GM21786 (cell line): ENCODE data around the gene ALG11.
"Not testable (repeated sequence)": the region's sequence is repeated elsewhere in the genome, so short reads cannot be mapped to it uniquely, and the experiment has no call there.

Experiments
- ATAC-seq: cut with Tn5 transposase; IDR thresholded peaks from one replicate; pipeline ENCODE4 v1.9.1; 2021; ENCODE audit not compliant: unreplicated experiment

The ALG11 gene

GRCh38 chr13:52026246-52026626 lies 14.0 kb downstream of the ALG11 start:
- no peak for ATAC-seq

GRCh38 chr13:52027832-52028231 lies 15.6 kb downstream of the ALG11 start:
- no peak for ATAC-seq

- ATAC-seq: no peak
Measured at GRCh38 chr13:52029569-52029968, 17.4 kb downstream of the ALG11 start.

DNA sequence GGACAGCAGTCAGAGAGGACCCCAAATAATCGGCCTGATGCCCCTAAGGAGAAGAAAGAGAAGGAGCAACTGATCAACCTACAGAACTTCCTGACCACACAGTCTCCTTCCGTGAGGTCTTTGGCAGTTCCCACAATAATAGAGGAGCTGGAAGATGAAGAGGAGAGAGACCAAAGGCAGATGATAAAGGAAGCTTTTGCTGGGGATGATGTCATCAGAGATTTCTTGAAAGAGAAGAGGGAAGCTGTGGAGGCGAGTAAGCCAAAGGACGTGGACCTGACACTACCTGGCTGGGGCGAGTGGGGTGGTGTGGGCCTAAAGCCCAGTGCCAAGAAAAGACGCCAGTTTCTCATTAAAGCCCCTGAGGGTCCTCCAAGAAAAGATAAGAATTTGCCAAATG lies 18.2 kb downstream of the ALG11 start:
- ATAC-seq: not testable (repeated sequence)

GRCh38 chr13:52033039-52033438 lies 20.8 kb downstream of the ALG11 start:
- ATAC-seq: no peak

DNA sequence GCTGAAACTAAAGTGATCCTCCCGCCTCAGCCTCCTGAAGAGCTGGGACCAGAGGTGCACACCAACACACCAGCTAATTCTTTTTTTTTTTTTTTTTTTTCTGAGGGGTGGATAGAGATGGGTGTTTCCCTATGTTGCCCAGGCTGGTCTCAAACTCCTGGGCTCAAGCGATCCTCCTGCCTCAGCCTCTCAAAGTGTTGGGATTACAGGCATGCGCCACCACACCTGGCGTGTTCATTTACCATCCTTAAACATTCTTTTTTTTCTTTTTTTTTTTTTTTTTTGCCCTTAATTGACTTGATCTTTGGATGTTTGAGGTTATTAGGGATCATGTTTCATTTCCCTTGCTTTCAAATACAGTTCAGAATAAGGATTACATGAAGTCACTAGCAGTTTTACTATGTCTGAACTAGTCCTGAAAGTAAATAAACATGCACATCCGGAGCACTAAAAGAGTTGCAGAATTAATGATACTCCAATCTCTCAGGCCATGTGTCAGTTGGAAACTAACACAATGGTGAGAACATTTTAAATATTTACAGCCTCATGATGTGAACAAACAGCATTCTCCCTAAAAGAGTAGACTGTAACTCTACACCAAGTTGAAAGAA lies 22.5 kb downstream of the ALG11 start:
- ATAC-seq: no peak

DNA sequence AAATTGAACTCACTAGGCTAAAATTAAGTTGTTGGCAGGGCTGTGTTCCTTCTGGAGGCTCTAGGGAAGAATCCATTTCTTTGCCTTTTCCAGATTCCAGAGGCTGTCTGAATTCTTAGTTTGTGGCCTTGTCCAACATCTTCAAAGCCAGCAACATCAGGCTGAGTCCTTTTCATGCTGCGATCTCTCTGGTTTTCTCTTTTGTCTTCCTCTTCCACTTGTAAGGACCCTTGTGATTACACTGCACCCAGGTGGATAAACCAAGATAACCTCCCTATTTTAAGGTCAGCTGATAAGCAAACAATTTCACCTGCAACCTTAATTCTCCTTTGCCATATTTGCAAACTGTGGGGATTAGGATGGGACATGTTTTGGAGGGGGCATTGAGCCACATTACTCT lies 23.8 kb downstream of the ALG11 start:
- no peak for ATAC-seq

GRCh38 chr13:52043675-52044074 lies 31.5 kb downstream of the ALG11 start:
- no peak for ATAC-seq

DNA sequence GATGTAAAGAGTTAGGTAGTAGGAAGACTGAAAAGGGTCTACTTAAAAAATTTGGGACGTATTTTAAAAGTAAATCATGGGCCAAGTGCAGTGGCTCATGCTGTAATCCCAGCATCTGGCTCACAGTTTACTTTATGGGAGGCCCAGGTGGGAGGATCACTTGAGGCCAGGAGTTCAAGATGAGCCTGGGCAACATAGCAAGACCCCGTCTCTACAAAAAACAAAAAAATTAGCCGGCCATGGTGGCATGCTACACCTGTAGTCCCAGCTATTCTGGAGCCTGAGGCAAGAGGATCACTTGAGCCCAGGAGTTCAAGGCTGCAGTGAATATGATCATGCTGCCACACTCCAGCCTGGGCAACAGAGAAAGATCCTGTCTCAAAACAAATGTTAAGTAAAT lies 35.3 kb downstream of the ALG11 start:
- ATAC-seq: no peak

DNA sequence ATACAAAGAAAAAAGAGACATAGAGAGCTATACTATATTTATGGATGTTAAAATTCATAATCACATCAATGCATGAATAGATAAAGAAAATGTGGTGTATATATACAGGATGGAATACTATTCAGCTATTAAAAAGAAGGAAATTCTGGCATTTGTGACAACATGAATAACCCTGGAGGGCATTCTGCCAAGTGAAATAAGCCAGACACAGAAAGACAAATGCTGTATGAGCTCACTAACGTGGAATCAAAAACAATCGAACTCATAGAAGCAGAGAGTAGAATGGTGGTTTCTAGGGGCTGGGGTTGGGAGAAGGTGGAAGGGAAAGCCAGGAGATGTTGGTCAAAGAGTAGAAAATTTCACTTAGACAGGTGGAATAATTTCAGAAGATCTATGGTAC lies 36.3 kb downstream of the ALG11 start:
- ATAC-seq: no peak

GRCh38 chr13:52051400-52051799 lies 39.2 kb downstream of the ALG11 start:
- no peak for ATAC-seq

DNA sequence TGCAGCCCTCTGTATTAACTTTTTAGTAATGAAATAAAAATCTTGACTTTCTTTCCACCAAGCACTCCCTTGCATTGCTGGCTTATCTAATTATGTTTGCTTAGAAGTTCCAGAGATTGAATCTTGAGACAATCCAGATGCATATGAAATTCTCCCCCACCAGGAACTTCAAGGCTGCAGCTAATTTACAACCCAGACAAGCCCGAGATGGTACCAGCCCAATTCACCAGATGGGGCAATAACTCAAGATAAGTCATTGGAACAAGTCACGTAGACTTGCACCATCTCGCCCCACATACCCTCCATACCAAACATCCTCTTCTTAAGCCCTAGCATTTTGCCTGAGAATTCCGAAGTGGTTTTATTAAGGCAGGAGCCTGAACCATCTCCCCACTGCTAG lies 41.3 kb downstream of the ALG11 start:
- ATAC-seq: no peak

DNA sequence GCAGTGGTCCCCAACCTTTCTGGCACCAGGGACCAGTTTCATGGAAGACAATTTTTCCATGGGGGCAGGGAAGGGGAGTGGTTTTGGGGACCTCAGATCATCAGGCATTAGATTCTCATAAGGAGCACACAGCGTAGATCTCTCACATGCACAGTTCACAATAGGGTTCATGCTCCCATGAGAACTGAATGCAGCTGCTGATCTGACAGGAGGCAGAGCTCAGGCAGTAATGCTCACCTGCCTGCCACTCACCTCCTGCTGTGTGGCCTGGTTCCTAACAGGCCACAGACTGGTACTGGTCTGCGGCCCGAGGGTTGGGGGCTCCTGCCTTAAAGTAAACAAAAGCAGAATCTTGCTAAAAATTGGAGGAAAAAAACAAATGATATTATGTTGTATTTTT lies 48.9 kb downstream of the ALG11 start:
- ATAC-seq: not testable (repeated sequence)

DNA sequence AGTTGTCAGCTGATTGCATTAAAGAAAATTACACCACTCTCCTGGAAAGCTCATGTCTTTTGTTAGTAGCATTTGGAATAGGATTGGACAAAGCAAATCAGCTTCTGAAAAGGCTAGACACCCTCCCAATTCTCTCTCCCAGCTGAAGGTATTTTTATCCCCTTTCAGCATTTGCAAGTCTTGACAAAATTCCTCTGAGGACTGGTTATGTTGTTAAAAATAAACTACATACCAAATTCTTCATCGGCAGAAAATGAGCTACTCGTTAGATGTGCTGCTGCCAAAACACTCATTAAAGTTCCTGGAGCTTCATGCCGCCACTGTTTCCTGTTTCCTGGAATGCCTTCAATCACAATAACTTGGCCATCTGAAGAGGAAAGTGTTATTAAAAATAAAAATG lies 49.4 kb downstream of the ALG11 start:
- no peak for ATAC-seq

DNA sequence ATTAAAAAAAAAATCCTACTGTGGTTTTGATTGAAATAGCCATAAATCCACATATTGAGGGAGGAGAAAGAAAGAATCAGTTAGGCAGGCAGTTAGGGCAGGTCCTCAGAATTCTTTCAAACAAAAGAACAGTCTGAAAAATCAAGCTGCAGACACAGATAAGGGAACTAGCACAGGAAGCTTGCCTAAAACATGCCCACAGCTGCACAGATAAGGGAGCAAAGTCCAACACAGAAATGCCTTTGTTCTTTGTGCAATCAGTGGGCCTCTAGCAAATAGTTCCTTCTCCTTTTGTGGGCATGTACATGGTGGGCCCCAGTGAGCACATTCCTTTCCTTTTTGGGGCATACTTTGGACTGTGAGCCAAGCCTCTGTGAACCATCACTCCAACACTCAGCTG lies 55.0 kb downstream of the ALG11 start:
- no peak for ATAC-seq

DNA sequence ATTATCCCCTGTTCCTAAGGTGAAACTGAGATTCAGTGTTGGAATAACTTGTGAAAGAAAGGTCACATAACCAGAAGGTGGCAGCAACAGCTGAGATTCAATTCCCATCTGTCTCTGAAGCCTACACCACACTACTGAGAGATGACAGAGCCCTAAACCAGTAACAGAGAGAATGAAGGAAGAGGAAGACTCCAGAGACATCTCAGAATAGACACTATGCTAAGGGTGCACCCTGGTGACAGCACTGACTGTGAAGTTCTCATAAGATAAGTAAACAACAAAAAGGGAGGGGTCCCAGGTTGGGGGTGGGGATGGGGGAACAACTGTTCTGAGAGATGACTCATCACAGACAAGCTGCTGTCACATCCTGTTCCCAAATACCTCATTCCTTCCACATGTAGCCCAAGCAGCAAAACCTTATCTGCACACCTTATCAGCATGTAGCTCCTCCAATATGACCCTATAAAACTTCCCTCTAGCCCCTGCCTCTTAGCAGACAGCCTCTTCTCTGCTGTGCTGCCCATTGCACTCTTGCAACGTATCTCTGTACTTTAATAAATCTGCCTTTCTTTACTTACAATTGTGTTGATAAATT lies 58.8 kb downstream of the ALG11 start:
- no peak for ATAC-seq
